Activated CD4-positive, CD25-positive, alpha-beta regulatory T cell treated with anti-CD3 and anti-CD28 coated beads, Interleukin-2, amount 50 U/mL, for 16 hours (primary cell): ENCODE results near the gene RAB3A.
"Not testable (repeated sequence)": the region's sequence is repeated elsewhere in the genome, so short reads cannot be mapped to it uniquely, and the experiment has no call there.

ENCODE experiments used
- DNase-seq: peaks from one replicate; pipeline ENCODE4 v3.0.0-alpha.2; 2020; ENCODE audit warnings: low read depth, low spot score

Gene RAB3A

DNA sequence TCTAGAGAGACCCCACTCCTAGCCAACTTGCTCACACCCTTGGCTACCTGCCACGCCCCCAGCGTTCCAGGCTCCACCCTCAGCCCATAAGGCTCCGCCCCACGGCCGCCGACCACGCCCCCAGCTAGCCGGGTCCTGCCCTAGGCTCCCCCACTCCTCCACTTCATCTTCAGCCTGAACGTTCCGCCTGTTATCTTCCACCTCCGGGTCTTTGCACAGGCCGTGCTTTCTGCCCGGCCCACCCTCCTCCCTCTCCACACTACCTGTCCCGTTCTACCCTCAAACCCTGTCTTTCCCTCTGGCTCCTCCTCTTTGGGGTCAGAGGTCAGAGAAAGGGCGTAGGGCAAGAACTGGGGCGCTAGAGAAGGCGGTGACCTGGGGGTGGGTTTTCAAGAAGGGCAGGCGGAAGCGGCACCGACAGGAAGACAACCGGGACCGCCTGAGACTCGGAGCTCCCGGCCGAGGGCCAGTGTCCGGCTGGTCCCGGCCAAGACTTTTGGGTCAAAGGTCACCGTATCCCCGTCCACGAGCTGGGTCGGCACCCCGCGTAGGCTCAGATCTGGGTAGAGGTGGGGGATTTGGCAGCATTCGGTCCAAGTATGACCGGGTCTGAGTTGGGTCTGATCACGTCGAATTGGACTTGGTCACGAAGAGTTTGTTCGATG is 20.1 kb upstream of the RAB3A start:
- no peak for DNase-seq

DNA sequence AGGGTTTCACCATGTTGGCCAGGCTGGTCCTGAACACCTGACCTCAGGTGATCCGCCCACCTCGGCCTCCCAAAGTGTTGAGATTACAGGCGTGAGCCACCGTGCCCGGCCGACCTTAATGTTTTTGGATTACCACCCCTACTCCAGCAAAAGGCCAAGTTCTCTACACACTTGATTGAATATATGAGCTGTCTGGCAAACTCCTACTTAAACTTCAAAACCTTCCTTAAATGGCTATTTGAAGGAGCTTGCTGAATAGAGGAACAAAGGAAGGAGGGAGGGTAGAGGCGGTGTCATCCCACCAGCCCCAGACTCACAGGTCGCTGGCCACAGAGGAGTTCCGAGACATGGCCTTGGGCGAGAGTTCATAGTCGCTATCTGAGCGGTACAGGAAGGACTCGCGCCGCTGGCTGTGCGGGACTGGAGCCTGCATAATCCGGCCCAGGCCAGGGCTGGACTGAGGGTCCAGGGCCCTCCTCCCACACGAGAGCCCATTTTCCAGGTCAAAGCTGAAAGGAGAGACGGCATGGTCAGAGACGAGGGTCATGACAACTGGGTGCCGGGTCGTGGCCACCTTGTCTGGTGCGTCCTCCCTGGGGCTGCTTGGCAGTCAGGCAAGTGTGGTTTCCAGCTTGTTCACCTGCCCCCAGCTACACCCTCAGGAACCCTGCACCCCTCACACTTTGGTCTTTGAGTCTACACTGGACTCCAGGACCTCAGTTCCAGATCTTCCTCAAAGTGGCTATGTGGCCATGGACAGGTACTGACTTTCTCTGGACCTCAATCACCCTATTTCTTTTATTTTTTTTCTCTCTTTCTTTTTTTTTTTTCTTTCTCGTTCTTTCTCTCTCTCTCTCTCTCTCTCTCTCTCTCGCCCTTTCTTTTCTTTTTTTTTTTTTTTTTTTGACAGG is 18.2 kb upstream of the RAB3A start:
- DNase-seq = no peak

DNA sequence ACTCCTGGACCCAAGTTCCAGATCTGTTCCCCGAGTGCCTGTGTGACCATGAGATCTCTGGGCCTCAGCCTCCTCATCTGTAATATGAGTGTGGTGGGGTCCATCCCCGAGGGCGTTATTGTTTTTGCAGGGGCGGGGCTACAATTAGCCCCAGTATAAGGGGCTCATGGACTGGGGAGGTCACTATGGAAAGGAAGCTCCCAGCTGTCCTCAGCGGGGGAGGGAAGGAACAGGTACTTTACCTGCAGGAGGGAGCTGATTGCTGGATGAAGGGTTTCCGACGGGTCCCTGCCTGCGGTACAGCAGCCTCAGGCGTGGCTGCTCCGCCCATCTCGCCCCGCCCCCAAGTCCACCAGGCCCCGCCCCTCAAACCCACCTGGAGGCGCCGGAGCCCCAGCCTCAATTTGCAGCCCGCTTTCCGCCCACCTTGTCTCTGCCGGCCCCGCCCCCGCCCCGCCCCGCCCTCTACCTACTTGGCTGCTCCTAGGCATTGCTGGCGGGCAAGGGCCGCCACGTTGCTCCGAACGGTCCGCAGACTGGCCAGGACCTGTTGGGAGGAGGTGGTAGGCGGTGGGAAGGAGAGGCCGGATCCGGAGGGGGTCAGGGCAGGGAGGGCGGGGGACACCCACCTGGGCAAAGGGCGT is 16.9 kb upstream of the RAB3A start:
- no peak for DNase-seq

DNA sequence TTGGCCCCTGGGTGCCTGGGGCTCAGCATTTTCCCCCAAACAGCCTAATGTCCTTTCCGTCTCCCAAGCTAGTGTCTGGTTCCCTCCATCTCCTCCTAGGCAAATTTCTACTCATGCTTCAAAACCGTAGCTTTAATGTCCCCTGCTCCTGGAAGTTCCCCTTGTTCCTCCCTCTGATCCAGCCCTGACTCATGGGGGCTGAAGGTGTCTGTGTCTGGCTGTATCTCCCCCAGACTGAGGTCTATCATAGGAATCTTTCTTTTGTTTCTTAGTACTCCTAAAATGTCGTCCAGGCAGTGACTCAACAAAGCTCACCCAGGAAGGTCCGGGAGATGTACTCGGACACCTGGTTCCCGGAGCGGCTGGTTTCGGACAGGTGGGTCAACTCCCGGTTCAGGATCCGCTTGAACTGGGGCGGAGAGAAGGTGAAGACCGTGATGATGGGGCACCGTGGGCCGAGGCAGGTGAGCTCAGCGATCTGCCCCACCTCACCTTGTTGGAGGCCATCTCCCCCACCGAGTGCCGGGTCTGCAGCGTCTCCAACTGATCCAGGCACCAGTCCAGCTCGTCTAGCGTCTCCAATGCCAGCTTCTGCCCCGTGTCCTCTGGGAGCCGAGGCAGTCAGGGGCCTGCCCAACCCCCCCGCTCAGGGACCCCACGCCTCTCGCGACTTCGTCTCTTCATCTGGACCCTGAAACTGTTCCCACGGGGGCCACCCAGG is 16.2 kb upstream of the RAB3A start:
- no peak for DNase-seq

DNA sequence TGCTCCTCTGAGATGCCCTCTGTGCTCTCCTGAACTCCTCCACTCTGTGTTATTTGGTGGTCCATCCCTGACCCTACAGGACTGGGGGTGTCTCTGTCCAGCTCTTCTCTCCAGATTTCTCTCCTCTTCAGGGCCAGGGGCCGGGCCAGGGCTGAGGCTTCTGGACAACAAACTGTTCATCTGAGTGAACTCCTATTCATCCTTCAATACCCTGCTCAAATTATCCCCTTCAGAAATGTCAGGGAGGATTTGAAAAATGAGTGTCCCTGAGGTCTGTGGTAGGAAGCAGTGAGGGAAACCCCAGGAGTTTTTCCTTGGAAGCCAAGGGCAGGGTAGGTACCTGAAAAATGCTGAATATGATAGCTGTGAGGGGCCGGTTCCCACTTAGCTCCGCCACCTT is 14.8 kb upstream of the RAB3A start:
- no peak for DNase-seq

DNA sequence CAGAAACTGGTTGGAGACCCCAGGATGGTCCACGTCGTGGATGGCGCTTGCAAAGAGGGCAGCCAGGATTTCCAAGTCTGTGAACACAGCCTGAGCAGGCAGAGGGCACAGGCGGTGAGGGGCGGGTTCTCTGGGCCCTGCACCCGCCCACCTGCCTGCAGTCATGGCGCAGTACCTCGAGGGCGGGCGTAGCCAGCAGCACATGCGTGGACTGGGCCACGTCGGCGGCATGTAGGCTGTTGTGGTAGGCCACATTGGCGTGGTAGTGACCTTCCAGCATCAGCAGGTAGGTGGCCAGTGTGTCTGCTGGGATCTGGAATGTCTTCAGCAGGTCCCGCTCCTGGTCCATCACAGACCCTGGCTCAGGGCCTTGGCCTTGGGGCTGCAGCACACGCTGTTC is 14.3 kb upstream of the RAB3A start:
- DNase-seq = no peak

DNA sequence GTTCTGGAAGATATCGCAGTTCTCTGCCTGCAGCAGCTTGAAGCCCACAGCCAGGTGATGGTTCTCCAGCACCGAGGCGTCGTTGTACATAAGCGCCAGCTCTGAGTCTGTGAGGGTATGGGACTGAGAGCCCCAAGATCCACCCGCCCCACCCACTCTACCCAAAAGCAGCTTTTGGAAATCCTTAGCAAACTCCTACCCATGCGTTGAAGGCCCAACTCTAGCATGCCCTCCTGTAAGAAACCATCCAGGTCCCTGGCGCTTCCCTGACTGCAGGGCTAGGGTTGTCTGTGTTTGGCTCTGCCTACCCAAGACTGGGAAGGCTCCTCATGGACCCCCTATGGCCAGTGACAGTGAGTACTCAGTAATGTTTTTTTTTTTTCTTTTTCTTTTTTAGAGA is 12.9 kb upstream of the RAB3A start:
- no peak for DNase-seq

DNA sequence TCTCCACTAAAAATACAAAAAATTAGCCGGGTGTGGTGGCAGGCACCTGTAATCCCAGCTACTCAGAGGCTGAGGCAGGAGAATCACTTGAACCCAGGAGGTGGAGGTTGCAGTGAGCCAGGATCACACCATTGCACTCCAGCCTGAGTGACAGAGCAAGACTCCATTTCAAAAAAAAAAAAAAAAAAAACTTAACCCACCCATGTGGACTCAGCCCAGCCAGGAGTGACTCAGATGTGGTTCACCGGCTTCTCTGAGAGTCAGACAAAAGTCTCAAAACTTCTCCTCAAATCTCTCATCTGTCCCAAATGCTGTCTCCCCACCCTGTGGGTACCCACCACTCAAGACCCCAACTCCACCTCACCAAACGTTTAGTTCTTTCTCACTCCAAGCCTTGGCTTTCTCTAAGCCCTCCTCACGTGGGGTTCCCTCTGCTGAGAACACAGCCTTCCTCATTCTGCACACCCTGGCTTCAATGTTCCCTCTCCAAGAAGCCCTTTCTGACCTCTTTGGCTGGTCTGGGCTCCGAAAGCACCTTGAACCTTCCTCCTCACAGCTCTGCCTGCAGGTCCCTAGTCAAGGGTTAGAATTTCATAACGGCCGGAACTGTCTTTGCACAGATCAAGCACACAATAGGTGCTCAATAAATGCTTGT is 11.1 kb upstream of the RAB3A start:
- DNase-seq = no peak

DNA sequence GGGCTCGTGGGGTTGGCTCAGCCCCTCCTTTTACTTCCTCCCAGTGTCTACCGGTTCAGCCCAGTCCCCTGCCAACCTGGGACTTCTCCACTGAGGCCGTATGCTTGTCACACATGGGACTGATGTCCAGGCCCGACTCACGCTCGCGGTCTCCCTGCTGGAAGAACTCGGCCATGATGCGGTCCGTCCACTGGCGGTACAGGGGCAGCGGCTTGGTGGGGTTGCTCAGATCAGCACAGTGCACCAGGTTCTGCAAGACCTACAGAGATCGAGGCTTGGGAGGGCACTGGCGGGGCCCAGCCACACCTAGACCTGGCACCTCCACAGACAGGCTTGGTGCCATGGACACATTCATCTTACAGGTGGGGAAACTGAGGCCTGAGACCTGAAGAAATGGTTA is 7.8 kb upstream of the RAB3A start:
- no peak for DNase-seq

DNA sequence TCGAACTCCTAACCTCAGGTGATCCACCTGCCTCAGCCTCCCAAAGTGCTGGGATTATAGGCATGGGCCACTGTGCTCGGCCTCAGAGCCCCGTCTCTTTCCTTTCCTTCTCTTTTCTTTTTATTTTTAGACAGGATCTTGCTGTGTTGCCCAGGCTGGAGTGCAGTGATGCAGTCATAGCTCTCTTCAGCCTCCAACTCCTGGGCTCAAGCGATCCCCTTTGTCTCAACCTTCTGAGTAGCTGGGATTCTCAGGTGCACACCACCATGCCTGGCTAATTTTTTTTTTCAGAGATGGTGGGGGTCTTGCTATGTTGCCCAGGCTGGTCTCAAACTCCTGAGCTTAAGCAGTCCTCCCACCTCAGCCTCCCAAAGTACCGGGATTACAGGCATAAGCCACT is 6.1 kb upstream of the RAB3A start:
- not testable (repeated sequence) for DNase-seq

DNA sequence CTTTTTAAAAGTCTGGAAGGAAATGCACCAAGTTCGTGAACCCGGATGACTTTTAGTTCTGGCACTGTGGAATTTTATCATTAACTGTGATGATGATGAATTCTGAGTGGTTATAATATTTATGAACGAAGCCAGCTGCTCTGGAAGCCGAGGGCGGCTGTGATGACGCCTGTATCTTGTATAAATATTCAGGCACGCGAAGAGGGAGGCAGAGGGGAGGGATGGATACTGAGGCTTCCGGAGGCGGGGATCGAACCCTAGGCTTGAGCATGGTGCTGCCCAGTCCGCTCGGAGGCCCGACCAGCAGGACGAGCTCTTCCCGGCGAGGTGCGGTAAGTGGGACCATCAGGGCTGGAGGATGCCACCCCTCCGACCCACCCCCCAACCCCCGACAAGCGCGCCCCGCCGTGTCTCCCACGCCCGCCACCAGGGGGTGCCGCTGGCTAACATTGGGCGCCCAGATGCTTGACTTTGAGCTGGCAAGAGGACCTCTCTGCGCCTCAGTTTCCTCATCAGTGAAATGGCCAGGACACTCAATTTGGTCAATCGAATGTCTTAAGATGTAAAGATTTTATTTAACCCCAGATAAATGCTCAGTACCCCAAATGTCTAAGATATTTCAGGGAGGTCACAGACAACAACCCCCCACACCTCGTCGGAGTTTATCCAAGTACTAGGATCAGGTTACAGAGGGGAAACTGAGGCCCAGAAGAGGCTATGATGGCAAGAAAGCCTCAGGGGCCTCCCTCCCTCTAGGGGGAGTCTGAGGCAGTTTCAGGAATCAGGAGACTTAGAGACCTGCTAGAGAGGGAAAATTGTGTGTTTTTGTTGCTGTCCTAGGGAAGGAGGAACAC is 4.5 kb upstream of the RAB3A start:
- DNase-seq = peak; percentile 24

DNA sequence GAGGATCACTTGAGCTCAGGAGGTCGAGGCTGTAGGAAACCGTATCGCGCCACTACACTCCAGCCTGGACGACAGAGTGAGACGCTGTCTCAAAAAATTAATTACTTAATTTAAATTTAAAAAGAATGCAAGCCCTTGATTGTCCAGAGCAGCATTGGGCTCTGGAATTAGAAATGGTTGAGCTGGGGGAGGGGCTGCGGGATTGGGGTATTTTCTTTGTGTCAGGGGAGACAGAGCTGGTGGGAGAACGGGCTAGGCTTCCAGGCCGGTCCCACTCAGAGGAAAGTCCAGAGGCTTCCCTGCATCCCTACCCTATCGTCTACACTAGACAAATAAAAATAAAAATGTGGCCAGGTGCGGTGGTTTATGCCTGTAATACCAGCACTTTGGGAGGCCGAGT is 2.2 kb upstream of the RAB3A start:
- no peak for DNase-seq

DNA sequence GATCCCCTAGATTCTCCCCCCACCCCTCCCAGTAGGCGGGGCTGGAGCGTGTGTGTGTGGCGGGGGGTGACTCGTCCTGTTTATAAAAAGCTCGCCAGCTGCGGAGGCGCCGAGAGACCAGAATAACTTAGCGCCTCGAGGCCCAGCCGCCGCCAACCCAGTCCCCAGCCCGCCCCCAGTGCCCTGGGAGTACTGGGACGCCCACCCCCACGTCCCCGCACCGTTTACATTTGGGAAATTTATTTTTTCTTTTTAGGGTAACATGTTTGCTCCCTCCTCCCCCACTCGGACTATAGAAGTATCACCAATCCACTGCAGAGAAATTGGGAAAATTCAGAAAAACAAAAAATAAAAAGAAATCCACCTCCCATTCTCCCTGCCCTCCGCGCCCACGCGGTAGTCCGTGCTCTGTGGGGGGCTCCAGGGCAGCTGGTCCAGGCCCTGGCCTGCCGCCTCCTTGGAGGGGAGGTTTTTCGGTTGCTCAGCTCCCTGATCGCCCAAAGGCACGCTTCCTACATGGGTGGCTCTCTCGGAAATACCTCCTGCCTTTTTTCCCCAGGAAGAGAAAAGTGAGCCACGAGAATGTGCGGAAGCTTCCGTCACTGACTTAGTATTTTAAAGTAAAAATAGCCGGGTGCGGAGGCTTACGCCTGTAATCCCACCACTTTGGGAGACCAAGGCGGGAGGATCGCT is 1.5 kb upstream of the RAB3A start:
- peak; percentile 26 for DNase-seq

DNA sequence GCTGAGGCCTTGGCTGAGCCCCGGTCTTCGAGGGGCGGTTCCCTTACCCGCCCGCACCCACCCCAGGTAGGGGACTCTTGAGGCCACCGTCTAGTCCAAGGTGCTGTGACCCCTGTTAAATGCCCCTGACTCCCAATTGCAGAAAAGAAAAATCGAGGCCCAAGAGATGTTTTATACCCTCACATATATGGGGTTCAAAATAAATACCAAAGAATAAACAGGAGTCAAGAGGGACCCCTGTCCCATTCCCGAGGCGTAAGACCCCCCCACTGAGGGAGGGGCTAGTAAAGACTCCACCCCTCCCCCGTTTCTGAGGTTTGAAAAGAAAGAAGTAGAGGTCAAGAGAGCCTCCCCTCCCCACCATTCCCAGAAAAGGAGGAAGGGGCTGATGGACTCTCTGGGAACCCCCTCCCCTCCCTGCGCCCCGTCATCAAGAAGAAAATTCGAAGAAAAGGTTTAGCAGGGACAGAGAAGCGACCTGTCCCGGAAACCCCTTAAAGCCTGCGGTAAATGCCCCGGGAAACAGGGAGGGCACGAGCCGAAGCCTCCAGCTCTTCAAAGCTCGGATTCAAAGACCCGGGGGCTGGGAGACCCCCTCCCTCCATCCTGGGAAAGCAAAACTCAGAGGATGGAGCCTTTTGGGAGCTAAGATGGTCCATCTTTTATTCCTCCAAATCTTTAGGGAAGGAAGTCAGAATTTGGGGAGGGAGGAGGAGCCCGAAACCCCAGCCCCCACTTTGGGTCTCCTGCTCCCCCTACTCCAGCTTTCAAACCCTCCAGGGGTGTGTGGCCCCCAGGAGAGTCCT is 755 bp upstream of the RAB3A start:
- no peak for DNase-seq

DNA sequence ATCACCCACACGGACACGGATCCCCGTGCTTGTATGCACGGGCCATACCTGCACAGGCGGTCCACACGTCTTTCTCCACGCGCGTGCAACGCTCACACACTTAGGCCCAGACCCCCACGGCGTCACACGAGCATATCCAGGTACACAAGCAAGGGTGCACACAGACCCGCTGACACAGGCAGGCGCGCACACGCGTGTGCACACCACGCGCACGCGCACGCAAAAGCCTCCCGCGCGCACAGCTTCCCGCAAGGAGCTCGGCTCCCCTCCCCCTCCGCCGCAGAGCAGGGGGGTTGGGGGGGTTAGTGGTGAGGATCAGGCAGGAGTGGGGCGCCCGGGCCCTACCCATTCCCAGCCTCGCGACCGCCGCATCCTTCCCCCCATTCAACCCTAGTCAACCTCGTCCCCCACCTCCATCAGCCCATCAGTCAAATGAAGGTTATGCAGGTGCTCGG is 407 bp downstream of the RAB3A start:
- DNase-seq = peak; percentile 25

DNA sequence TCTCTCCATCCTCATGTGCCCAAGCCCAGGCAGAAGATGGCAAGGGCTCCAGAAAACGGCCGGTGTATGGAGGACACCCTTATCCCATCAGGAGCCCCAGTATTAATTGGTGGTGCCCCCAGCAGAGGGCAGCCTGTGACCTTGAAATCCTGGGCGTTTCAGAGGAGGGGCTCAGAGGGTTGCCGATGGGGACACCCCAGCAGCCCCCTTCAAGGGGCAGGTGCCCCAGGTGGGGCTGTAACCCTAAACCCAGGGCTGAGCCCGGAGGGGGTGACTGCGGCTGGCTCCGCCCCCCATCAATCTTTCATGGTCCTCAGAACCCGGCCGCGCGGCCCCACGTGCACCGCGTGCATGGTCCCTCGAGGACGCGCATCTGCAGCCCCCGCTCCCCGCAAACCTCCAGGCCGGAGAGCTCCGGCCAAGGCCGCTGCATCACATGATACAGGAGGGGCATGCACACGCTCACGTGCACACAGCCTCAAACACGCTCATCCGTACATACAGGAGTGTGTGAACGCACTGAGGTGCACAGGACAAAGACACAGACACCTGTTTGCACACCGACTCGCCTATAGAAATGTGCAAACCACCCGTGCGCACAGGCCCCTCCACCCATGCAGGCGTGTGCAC is 949 bp downstream of the RAB3A start:
- no peak for DNase-seq

DNA sequence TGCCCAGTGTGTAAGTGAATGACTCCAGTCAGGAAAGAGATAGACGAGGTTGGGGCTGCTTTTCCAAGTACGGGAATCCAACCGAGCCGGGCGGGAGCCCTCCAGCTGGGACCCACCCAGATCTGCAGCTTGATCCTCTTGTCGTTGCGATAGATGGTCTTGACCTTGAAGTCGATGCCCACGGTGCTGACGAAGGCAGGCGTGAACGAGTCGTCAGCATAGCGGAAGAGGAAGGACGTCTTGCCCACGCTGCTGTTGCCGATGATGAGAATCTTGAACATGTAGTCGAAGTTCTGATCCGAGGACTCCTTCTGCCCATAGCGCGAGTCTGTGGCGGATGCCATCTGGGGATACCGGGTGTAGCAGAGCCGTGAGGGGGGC is 1.5 kb downstream of the RAB3A start:
- DNase-seq = no peak

DNA sequence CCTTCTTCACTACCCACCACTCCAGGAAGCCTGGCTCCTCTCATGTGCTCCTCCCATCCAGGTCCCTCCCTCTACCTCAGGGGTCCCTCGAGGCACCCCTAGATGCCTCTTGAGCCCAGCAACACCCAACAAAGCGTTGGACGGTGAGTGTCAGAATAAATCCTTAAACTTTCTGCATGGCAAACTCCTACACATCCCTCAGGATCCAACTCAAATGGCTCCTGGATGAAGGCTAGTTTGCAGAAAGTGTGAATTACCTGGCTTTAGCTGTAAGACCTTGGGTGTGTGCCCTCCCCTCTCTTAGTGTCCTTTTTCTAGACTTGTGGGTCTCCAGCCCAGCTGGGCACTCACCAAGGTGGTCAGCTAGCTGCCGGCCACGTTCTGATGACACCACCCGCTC is 5.5 kb downstream of the RAB3A start:
- no peak for DNase-seq

DNA sequence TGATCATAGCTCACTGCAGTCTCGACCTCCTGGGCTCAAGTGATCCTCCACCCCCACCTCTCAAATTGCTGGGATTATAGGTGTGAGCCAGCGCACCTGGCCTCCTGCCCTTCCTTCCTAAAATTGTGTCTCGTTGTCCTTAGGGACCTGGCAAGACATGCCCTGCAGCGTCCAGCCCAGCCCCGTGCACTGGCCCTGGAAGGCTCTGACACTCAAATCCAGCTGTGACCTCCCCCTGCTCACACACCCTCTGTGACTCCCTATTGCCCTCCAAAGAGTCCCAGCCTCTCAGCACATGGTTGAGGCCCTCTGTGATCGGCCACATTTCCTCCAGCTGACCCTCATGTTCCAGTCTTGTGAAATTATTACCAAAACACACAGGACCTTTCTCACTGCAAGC is 5.9 kb downstream of the RAB3A start:
- no peak for DNase-seq
